HT-29 (cell line): ENCODE measurements around the gene DCTN2. TPM values are rescaled to one million over a fixed set of nuclear protein-coding genes. Genes with fewer than 3 reads are reported as not detected.
"Not testable (repeated sequence)": the region's sequence is repeated elsewhere in the genome, so short reads cannot be mapped to it uniquely, and the experiment has no call there.

ENCODE experiments used
- DNase-seq: peaks from one replicate; pipeline ENCODE4 v3.0.0-alpha.2; 2015; ENCODE audit warnings: low spot score
- total RNA-seq: library from RNA; depleted of rRNA; stranded (reverse); fragments of >200 nt; shearing (Covaris generic); gene quantifications from 2 replicates; pipeline ENCODE4 v1.2.3, GENCODE V29; 2014

The DCTN2 gene
- total RNA-seq, 1 experiment from 2014 or later: 62.3 TPM

GRCh38 chr12:57516617-57517153, 30.3 kb downstream of the DCTN2 start:
- DNase-seq: no peak

DNA sequence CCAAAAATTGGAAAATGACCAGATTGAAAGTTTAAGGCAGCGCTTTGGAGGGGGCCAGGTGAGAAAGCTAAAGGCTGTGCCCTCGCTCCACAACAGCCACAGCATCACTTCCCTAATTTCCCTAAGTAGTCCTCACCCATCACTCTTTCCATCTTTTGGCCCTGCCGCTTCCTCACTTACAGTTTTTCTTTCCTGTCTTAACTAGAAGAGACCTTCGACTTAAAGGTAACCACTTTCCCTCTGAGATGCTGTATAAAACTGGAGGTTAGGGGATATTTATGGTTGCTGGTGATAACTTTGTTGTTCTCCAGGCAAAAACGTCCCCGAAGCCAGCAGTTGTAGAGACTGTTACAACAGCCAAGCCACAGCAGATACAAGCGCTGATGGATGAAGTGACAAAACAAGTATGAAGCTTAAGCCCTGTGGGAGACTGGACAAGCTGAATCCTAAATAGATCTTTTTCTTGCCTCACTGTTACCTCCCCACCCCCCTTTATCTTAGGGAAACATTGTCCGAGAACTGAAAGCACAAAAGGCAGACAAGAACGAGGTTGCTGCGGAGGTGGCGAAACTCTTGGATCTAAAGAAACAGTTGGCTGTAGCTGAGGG, 31.0 kb downstream of the DCTN2 start:
- DNase-seq: no peak

DNA sequence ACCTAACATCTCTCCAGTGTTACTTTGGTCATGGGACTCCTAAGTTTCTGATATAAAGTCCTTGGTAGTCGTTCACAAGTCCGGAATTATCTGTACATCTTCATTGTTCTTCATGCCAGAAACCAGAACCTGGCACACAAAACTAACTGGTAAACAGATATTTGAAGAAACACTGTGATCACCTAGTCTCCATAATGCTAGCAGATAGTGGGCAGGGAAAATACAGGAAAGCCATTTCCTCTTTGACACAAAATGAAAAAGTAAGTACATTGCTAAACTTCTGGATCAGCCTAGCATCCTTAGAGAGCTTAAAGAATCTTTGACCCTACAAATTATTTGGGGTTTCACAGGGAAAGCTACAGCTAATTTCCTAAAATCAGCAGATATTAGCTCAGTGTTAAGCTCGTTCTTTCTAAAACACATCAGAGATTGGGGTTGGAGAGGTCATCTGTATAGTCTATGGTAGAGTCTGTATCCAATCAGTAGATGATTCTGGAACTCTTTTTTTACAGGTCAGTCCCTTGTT, 31.5 kb downstream of the DCTN2 start:
- no peak for DNase-seq

DNA sequence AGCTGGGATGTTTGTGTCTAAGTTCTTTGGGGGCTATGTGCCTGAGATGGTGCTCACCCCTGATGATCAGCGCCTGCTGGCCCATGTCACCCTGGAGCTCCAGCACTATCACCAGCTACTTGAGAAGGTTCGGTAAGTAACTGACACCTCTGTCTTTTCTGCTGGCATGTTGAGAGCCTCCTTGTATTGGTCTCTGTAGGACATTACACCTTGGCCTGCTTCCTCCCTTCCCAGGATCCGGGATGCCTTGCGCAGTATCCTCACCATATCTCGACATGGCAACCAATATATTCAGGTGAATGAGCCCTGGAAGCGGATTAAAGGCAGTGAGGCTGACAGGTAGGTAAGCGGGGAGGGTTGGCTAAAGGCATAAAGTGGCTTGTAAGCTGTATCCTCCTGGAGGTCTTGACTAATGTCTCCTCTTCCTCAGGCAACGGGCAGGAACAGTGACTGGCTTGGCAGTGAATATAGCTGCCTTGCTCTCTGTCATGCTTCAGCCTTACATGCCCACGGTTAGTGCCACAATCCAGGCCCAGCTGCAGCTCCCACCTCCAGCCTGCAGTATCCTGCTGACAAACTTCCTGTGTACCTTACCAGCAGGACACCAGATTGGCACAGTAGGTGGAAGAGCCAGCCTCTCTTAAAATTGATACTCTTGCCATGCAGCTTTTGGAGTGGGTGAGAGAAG, 32.1 kb downstream of the DCTN2 start:
- DNase-seq: no peak

- not testable (repeated sequence) for DNase-seq
These were observed 32.7 kb downstream of the DCTN2 start for GRCh38 chr12:57514246-57514645.

DNA sequence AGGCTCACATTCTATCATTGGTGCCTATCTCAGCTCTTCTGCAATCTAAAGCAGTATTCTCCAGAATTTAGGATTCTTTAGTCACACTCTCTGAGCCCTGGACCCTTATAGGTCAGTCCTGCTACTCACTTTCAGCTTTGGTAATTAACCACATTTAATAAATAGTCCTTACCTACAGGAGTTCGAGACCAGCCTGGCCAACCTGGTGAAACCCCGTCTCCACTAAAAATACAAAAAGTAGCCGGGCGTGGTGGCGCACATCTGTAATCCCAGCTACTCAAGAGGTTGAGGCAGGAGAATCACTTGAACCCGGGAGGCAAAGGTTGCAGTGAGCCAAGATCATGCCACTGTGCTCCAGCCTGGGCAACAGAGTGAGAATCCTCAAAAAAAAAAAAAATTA, 33.3 kb downstream of the DCTN2 start:
- DNase-seq: not testable (repeated sequence)

GRCh38 chr12:57513266-57513665, 33.7 kb downstream of the DCTN2 start:
- DNase-seq: no peak

DNA sequence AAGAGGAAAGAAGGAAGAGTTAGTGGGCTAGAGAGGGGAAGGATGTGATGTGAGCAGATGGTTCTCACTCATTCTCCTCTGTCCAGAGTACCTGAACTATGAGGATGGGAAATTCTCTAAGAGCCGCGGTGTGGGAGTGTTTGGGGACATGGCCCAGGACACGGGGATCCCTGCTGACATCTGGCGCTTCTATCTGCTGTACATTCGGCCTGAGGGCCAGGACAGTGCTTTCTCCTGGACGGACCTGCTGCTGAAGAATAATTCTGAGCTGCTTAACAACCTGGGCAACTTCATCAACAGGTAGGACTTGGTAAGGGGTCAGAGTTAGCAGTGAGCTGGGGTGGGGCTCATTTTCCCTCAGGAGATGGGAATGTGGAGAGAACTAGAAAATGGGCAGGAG, 34.3 kb downstream of the DCTN2 start:
- DNase-seq: no peak

DNA sequence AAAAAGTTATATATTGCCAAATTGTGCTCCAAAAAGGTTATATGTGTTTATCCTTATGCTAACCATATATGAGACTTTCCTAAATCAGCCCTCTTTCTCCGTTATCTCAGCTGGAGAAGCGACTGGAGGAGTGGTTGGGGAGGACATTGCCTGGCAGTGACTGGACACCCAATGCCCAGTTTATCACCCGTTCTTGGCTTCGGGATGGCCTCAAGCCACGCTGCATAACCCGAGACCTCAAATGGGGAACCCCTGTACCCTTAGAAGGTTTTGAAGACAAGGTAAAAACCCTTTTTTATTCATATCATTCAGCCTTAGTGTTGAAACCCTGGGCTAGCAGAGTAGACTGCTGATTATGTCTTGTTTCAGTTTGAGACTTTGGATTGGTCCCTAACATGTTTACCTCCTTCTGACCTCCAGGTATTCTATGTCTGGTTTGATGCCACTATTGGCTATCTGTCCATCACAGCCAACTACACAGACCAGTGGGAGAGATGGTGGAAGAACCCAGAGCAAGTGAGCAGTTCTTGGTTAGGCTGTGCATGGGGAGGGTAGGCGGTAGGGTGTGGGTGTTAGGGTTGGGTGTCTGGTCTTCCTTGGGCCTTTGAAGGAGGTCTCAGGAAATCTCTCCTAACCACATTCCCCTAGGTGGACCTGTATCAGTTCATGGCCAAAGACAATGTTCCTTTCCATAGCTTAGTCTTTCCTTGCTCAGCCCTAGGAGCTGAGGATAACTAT, 35.2 kb downstream of the DCTN2 start:
- DNase-seq: no peak

DNA sequence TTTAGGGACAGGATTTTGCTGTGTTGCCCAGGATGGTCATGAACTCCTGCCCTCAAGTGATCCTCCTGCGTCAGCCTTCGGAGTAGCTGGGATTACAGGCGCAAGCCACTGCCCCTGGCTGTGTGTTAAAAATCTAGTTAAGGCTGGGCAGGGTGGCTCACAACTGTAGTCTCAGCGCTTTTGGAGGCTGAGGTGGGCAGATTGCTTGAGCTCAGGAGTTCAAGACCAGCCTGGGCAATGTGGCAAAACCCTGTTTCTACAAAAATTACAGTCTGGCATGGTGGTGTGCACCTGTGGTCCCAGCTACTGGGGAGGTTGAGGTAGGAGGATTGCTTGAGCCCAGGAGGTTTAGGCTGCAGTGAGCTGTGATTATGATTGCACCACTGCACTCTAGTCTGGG, 35.8 kb downstream of the DCTN2 start:
- no peak for DNase-seq

DNA sequence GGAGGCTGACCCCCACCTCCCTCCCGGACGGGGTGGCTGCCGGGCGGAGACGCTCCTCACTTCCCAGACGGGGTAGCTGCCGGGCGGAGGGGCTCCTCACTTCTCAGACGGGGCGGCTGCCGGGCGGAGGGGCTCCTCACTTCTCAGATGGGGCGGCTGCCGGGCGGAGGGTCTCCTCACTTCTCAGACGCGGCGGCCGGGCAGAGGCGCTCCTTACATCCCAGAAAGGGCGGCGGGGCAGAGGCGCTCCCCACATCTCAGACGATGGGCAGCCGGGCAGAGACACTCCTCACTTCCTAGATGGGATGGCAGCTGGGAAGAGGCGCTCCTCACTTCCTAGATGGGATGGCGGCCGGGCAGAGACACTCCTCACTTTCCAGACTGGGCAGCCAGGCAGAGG, 39.2 kb downstream of the DCTN2 start:
- not testable (repeated sequence) for DNase-seq

DNA sequence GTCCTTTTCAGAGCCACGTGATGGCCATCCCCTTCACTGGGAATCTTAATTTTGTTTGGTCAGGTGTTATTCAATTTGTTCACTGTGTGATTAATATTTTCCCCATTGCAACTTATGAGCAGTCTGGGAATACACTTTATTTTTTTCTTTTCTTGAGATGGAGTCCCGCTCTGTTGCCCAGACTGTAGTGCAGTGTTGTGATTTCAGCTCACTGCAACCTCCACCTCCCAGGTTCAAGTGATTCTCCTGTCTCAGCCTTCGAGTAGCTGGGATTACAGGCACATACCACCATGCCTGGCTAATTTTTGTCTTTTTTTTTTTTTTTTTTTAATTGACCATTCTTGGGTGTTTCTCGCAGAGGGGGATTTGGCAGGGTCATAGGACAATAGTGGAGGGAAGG, 40.5 kb downstream of the DCTN2 start:
- DNase-seq: not testable (repeated sequence)

GRCh38 chr12:57502311-57502969, 44.6 kb downstream of the DCTN2 start:
- DNase-seq: not testable (repeated sequence)

DNA sequence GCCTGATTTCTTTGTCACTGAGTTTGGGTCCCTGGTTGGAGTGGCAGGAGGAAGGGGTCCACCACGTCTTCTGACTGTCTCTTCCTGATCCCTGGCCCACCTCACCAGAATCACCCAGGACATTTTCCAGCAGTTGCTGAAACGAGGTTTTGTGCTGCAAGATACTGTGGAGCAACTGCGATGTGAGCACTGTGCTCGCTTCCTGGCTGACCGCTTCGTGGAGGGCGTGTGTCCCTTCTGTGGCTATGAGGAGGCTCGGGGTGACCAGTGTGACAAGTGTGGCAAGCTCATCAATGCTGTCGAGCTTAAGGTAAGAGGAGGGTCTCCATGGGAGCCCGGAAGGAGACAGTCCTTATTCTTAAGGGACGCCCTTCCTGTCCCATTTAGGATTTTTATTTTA, 46.8 kb downstream of the DCTN2 start:
- no peak for DNase-seq

- DNase-seq: no peak
These were observed 48.4 kb downstream of the DCTN2 start for GRCh38 chr12:57498571-57498970.

DNA sequence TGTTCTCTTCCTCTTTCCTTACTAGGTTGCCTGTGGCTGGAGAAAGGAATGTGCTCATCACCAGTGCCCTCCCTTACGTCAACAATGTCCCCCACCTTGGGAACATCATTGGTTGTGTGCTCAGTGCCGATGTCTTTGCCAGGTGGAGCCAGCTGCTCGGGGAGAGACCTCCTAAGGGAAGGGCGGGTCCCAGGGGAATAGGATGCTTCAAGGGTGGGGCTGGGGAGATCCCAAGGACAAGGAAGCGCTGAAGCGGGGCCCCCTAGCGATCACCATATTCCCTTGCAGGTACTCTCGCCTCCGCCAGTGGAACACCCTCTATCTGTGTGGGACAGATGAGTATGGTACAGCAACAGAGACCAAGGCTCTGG, 48.9 kb downstream of the DCTN2 start:
- no peak for DNase-seq

- DNase-seq: no peak
These were observed 49.5 kb downstream of the DCTN2 start for GRCh38 chr12:57497223-57498131.

DNA sequence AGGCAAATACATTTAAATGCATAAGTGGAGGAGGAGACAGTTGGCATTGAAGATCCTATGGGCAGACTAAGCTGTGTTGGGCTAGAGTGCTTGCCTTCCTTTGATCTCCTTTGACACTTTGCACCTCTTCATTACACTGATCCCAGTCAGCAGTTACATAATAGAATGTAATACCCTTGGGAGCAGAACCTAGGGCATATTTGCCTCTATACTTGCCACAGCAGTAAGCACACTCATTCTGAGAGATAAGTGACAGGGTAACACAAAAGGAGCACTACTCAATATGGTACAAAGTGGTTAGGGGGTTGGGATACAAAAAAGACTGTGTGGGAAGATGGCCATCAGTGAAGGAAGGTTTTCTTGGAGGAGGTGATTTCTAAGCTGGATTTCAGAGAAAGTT, 50.2 kb downstream of the DCTN2 start:
- DNase-seq: no peak

DNA sequence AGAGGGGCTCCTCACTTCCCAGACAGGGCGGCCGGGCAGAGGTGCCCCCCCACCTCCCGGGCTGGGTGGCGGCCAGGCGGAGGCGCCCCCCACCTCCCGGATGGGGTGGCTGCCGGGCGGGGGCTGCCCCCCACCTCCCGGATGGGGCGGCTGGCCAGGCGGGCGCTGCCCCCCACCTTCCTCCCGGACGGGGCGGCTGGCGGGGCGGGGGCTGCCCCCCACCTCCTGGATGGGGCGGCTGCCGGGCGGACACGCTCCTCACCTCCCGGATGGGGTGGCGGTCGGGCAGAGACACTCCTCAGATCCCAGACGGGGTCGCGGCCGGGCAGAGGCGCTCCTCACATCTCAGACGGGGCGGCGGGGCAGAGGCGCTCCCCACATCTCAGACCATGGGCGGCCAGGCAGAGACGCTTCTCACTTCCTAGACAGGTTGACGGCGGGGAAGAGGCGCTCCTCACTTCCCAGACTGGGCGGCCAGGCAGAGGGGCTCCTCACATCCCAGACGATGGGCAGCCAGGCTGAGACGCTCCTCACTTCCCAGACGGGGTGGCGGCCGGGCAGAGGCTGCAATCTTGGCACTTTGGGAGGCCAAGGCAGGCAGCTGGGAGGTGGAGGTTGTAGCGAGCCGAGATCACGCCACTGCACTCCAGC, 51.8 kb downstream of the DCTN2 start:
- DNase-seq: not testable (repeated sequence)
